Gastroesophageal sphincter (tissue), 4 donors: ENCODE results near the gene MAP4K4. TPM values are rescaled to one million over a fixed set of nuclear protein-coding genes. Genes with fewer than 3 reads are reported as not detected.

Experiments
- ATAC-seq: fragments of 150-250 bp; one replicate; pipeline ENCODE4 v1.9.1; 2016; ENCODE audit warnings: mild to moderate bottlenecking, moderate library complexity
- H3K27ac ChIP-seq, 4 donors: fragments of 200-600 bp; sonication (generic) in 3 of 4; 1 replicate in 3 of 4; 2 replicates in 1 of 4; pipeline ENCODE4 v1.5.1; 2016 to 2019
- H3K27me3 ChIP-seq: fragments of 200-600 bp; sonication (generic); one replicate; pipeline ENCODE4 v1.5.1; 2019
- H3K36me3 ChIP-seq, 2 donors: fragments of 200-600 bp; sonication (generic); one replicate each; pipeline ENCODE4 v1.5.1; 2019; ENCODE audit warnings: control low read depth in 1 of 2
- H3K4me1 ChIP-seq, 3 donors: fragments of 200-600 bp; sonication (generic); 1 replicate in 2 of 3; 2 replicates in 1 of 3; pipeline ENCODE4 v1.5.1; 2016 to 2019; ENCODE audit warnings: control low read depth in 2 of 3
- H3K4me3 ChIP-seq, 2 donors: fragments of 200-600 bp; sonication (generic); one replicate each; pipeline ENCODE4 v1.5.1; 2019; ENCODE audit warnings: mild to moderate bottlenecking in 1 of 2, moderate library complexity in 1 of 2
- H3K9me3 ChIP-seq, 3 donors: fragments of 200-600 bp; sonication (generic); one replicate each; pipeline ENCODE4 v1.5.1; 2017 to 2019; ENCODE audit warnings: control low read depth in 2 of 3
- CTCF ChIP-seq, 4 experiments: fragments of 200-600 bp in 2 of 4; fragments of 450-650 bp in 2 of 4; sonication (generic) in 1 of 4; IDR thresholded peaks; one replicate each; pipeline ENCODE4 v1.5.1; 2017 to 2019; ENCODE audit warnings: antibody characterized with exemption in 4 of 4, mild to moderate bottlenecking in 2 of 4, moderate library complexity in 2 of 4
- EP300 ChIP-seq: sonication (generic); formaldehyde crosslinking; IDR thresholded peaks from one replicate; pipeline ENCODE4 v1.6.1; 2017; ENCODE audit warnings: antibody characterized with exemption, mild to moderate bottlenecking
- POLR2A ChIP-seq, 2 donors: fragments of 450-650 bp; IDR thresholded peaks; one replicate each; pipeline ENCODE4 v1.6.1; 2017; ENCODE audit warnings: antibody characterized with exemption in 2 of 2, mild to moderate bottlenecking in 2 of 2, moderate library complexity in 1 of 2
- POLR2AphosphoS5 ChIP-seq: sonication (generic); formaldehyde crosslinking; IDR thresholded peaks from one replicate; pipeline ENCODE4 v1.6.1; 2017; ENCODE audit warnings: antibody characterized with exemption
- WGBS, 2 donors: methylation state at CpG; one replicate each; pipeline ENCODE4 v1.1.5; 2018; ENCODE audit warnings: low coverage in 1 of 2; 5-methylcytosine and 5-hydroxymethylcytosine counted together
- total RNA-seq, 4 donors: library from RNA; depleted of rRNA; stranded (reverse); fragments of >200 nt; gene quantifications; one replicate each; pipeline ENCODE4 v1.1.0, GENCODE V29; 2016

The MAP4K4 gene
- total RNA-seq, 4 donors from 2014 or later, result 35.8 to 59.5 (median 48.9) TPM

GRCh38 chr2:101815739-101816391, 118.4 kb downstream of the MAP4K4 start:
- Histone ChIP-seq H3K27me3 (no peaks in the 10 kb centered on the region), H3K4me1 (peaks cover 0 to 71% (median 21%) of the 10 kb centered on the region in 3 donors), H3K36me3 (no peaks in the 10 kb centered on the region), H3K9me3 (no peaks in the 10 kb centered on the region), H3K4me3 (no peak overlapping the region), H3K27ac (peak overlapping the region in 2 of 4 donors; percentile 5 to 8)
- no peak for ATAC-seq
- 14 to 48% methylated on average over 1 to 8 of the region's 14 CpGs for WGBS, 2 donors
- TF ChIP-seq EP300 (no peak), POLR2A (IDR thresholded peaks at IDR 0.05) (no peak), POLR2AphosphoS5 (no peak), CTCF (IDR thresholded peaks at IDR 0.05) (no peak)

DNA sequence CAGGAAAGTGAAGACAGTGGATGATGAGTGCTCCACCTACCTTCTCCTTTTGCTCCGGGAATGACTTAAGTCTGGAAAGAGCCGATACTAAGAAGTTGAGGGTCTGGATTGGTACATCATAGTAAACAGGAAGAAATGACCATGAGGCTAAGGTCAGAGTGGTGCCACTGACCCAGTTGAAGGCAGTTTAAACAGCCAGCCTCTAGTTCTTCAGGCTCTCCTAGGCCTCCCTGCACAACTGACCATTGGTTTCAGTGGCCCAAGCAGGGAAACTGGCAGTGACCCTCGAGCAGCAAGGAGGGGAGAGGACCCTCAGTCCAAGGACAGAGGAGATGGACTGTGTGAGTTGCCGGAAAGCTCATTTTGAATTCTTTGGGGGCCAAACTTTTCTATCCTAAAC, 119.1 kb downstream of the MAP4K4 start:
- peak overlapping the region in 1 of 4 donors; percentile 5 for H3K27ac ChIP-seq
- no peak for ATAC-seq

GRCh38 chr2:101817481-101817880, 120.0 kb downstream of the MAP4K4 start:
- Histone ChIP-seq H3K9me3 (no peaks in the 10 kb centered on the region), H3K36me3 (no peaks in the 10 kb centered on the region), H3K4me3 (no peak overlapping the region), H3K4me1 (peaks cover 0 to 64% (median 21%) of the 10 kb centered on the region in 3 donors), H3K27ac (no peak overlapping the region), H3K27me3 (no peaks in the 10 kb centered on the region)
- WGBS, 2 donors, result 88 to 98% methylated on average over 6 of the region's 6 CpGs
- no peak for ATAC-seq
- TF ChIP-seq POLR2A (IDR thresholded peaks at IDR 0.05) (no peak), CTCF (IDR thresholded peaks at IDR 0.05) (no peak), POLR2AphosphoS5 (no peak), EP300 (no peak)

More for the DNA sequence above, 119.1 kb downstream of the MAP4K4 start:
- TF ChIP-seq CTCF (IDR thresholded peaks at IDR 0.05) (no peak), POLR2AphosphoS5 (no peak), POLR2A (IDR thresholded peaks at IDR 0.05) (no peak), EP300 (no peak)
- 68 to 73% methylated on average over 4 of the region's 4 CpGs for WGBS, 2 donors
- peaks cover 0 to 68% (median 21%) of the 10 kb centered on the region in 3 donors for H3K4me1 ChIP-seq
- no peaks in the 10 kb centered on the region for H3K36me3 ChIP-seq
- H3K9me3 ChIP-seq, result no peaks in the 10 kb centered on the region
- H3K4me3 ChIP-seq, result no peak overlapping the region
- H3K27me3 ChIP-seq, result no peaks in the 10 kb centered on the region

GRCh38 chr2:101818531-101819451, 121.3 kb downstream of the MAP4K4 start:
- no peak overlapping the region for H3K4me3 ChIP-seq
- no peak overlapping the region for H3K27ac ChIP-seq
- no peaks in the 10 kb centered on the region for H3K9me3 ChIP-seq
- H3K27me3 ChIP-seq, result no peaks in the 10 kb centered on the region
- WGBS, 2 donors, result 67 to 88% methylated on average over 1 of the region's 1 CpG
- H3K4me1 ChIP-seq, result peaks cover 0 to 77% (median 21%) of the 10 kb centered on the region in 3 donors
- H3K36me3 ChIP-seq, result no peaks in the 10 kb centered on the region
- TF ChIP-seq EP300 (no peak), CTCF (IDR thresholded peaks at IDR 0.05) (no peak), POLR2A (IDR thresholded peaks at IDR 0.05) (no peak), POLR2AphosphoS5 (no peak)
- ATAC-seq, result no peak
